Gastrocnemius medialis (tissue), 4 donors: Measurements from ENCODE around the gene MRPL38.

Source experiments
- POLR2A ChIP-seq, 2 donors: fragments of 450-650 bp; IDR thresholded peaks; one replicate each; pipeline ENCODE4 v1.6.1; 2017; ENCODE audit warnings: antibody characterized with exemption in 2 of 2, mild to moderate bottlenecking in 2 of 2, moderate library complexity in 2 of 2
- TF ChIP-seq, protein P1 (sequence below), 5 experiments: fragments of 450-650 bp in 3 of 5; fragments of 200-600 bp in 2 of 5; sonication (generic) in 2 of 5; IDR thresholded peaks in 4 of 5; conservative IDR thresholded peaks in 1 of 5; 1 replicate in 4 of 5; 2 replicates in 1 of 5; pipeline ENCODE4 v1.5.1; 2016 to 2019; ENCODE audit warnings: antibody characterized with exemption in 5 of 5, mild to moderate bottlenecking in 3 of 5, moderate library complexity in 3 of 5

DNA sequence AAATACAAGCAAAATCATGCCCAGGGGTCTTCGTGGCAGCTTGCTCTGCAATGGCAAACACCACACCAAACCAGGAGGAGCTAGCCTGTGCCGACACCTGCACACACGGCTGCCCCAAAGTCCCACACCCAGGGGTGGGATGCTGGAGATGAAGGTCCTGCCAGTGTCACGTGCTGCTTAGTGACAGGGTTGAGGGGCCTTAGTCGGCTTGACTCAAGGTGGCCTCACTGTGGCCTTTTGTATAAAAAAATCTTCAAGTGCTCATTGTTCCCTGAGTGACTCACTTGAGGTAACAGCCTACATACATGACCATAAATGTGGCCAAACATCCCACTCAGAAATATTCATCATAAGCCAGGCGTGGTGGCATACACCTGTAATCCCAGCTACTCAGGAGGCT lies 15.2 kb downstream of the MRPL38 start:
- TF ChIP-seq, protein P1, sequence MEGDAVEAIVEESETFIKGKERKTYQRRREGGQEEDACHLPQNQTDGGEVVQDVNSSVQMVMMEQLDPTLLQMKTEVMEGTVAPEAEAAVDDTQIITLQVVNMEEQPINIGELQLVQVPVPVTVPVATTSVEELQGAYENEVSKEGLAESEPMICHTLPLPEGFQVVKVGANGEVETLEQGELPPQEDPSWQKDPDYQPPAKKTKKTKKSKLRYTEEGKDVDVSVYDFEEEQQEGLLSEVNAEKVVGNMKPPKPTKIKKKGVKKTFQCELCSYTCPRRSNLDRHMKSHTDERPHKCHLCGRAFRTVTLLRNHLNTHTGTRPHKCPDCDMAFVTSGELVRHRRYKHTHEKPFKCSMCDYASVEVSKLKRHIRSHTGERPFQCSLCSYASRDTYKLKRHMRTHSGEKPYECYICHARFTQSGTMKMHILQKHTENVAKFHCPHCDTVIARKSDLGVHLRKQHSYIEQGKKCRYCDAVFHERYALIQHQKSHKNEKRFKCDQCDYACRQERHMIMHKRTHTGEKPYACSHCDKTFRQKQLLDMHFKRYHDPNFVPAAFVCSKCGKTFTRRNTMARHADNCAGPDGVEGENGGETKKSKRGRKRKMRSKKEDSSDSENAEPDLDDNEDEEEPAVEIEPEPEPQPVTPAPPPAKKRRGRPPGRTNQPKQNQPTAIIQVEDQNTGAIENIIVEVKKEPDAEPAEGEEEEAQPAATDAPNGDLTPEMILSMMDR (IDR thresholded peaks at IDR 0.05 in 4 of 5, conservative IDR thresholded peaks at IDR 0.05 in 1 of 5) = no peak
- no peak for TF ChIP-seq POLR2A (IDR thresholded peaks at IDR 0.05)
